Measurements from ENCODE around the gene GPHN.

The GPHN gene

GRCh38 chr14:66603945-66604344, 96.0 kb downstream of the GPHN start:
- intact Hi-C loops (cut with DNase I; ENCODE audit: low total_unique reads): no loop called here
- Histone ChIP-seq H3K27me3 (no peaks in the 10 kb centered on the region), H3K4me1 (no peaks in the 10 kb centered on the region), H3K36me3 (no peaks in the 10 kb centered on the region), H3K27ac (no peak overlapping the region), H3K4me3 (no peak overlapping the region), H3K9me3 (peaks cover 0 to 7% (median 0%) of the 10 kb centered on the region in 3 donors)
- DNase-seq: no peak
- no peak for TF ChIP-seq CTCF (IDR thresholded peaks at IDR 0.05)

- TF ChIP-seq CTCF (IDR thresholded peaks at IDR 0.05): no peak
- H3K27me3 ChIP-seq: no peaks in the 10 kb centered on the region
- peaks cover 0 to 4% (median 0%) of the 10 kb centered on the region in 3 donors for H3K9me3 ChIP-seq
- H3K4me1 ChIP-seq: peaks cover 0 to 4% (median 0%) of the 10 kb centered on the region in 4 donors
- no peak overlapping the region for H3K4me3 ChIP-seq
- DNase-seq: no peak
- intact Hi-C loops (cut with DNase I; ENCODE audit: low total_unique reads): no loop called here
- no peaks in the 10 kb centered on the region for H3K36me3 ChIP-seq
- no peak overlapping the region for H3K27ac ChIP-seq
These were observed 98.9 kb downstream of the GPHN start for GRCh38 chr14:66606826-66607225.

- DNase-seq: no peak
- Histone ChIP-seq H3K27me3 (no peaks in the 10 kb centered on the region), H3K4me1 (peaks cover 0 to 4% (median 0%) of the 10 kb centered on the region in 4 donors), H3K36me3 (no peaks in the 10 kb centered on the region), H3K9me3 (peaks cover 0 to 4% (median 0%) of the 10 kb centered on the region in 3 donors), H3K27ac (no peak overlapping the region), H3K4me3 (no peak overlapping the region)
- TF ChIP-seq CTCF (IDR thresholded peaks at IDR 0.05): no peak
- intact Hi-C loops (cut with DNase I; ENCODE audit: low total_unique reads): no loop called here
These were observed 102.2 kb downstream of the GPHN start for GRCh38 chr14:66610154-66610563.

- intact Hi-C loops (cut with DNase I; ENCODE audit: low total_unique reads): no loop called here
- DNase-seq: no peak
- TF ChIP-seq CTCF (IDR thresholded peaks at IDR 0.05): no peak
- H3K27me3 ChIP-seq: no peaks in the 10 kb centered on the region
- H3K27ac ChIP-seq: no peak overlapping the region
- peaks cover 0 to 4% (median 0%) of the 10 kb centered on the region in 4 donors for H3K4me1 ChIP-seq
- H3K36me3 ChIP-seq: no peaks in the 10 kb centered on the region
- H3K4me3 ChIP-seq: no peak overlapping the region
- peaks cover 4 to 19% (median 17%) of the 10 kb centered on the region in 3 donors for H3K9me3 ChIP-seq
These were observed 105.4 kb downstream of the GPHN start for GRCh38 chr14:66613344-66613743.

GRCh38 chr14:66619952-66620351, 112.0 kb downstream of the GPHN start:
- TF ChIP-seq CTCF (IDR thresholded peaks at IDR 0.05): no peak
- no peak overlapping the region for H3K27ac ChIP-seq
- H3K4me1 ChIP-seq: peaks cover 0 to 9% (median 0%) of the 10 kb centered on the region in 4 donors
- intact Hi-C loops (cut with DNase I; ENCODE audit: low total_unique reads): no loop called here
- no peaks in the 10 kb centered on the region for H3K36me3 ChIP-seq
- H3K9me3 ChIP-seq: peaks cover 4 to 19% (median 14%) of the 10 kb centered on the region in 3 donors
- H3K4me3 ChIP-seq: no peak overlapping the region
- H3K27me3 ChIP-seq: no peaks in the 10 kb centered on the region
- DNase-seq: no peak

- TF ChIP-seq CTCF (IDR thresholded peaks at IDR 0.05): no peak
- H3K27ac ChIP-seq: no peak overlapping the region
- no peak for DNase-seq
- H3K27me3 ChIP-seq: no peaks in the 10 kb centered on the region
- H3K4me3 ChIP-seq: no peak overlapping the region
- no peaks in the 10 kb centered on the region for H3K9me3 ChIP-seq
- intact Hi-C loops (cut with DNase I; ENCODE audit: low total_unique reads): no loop called here
- peaks cover 0 to 9% (median 0%) of the 10 kb centered on the region in 4 donors for H3K4me1 ChIP-seq
- H3K36me3 ChIP-seq: no peaks in the 10 kb centered on the region
These were observed 115.9 kb downstream of the GPHN start for GRCh38 chr14:66623838-66624237.
